Daoy (cell line): ENCODE data around the gene SMIM11. TPM values are rescaled to one million over a fixed set of nuclear protein-coding genes. Genes with fewer than 3 reads are reported as not detected.
"Not testable (repeated sequence)": the region's sequence is repeated elsewhere in the genome, so short reads cannot be mapped to it uniquely, and the experiment has no call there.

Experiments used
- DNase-seq: peaks from one replicate; pipeline ENCODE4 v3.0.0-alpha.2; 2015; ENCODE audit warnings: low read depth
- total RNA-seq: library from RNA; depleted of rRNA; stranded (reverse); fragments of >200 nt; shearing (Covaris generic); gene quantifications from 2 replicates; pipeline ENCODE4 v1.2.3, GENCODE V29; 2014; rRNA removed

SMIM11 gene
- total RNA-seq, 1 experiment from 2014 or later, result 3.9 TPM

DNA sequence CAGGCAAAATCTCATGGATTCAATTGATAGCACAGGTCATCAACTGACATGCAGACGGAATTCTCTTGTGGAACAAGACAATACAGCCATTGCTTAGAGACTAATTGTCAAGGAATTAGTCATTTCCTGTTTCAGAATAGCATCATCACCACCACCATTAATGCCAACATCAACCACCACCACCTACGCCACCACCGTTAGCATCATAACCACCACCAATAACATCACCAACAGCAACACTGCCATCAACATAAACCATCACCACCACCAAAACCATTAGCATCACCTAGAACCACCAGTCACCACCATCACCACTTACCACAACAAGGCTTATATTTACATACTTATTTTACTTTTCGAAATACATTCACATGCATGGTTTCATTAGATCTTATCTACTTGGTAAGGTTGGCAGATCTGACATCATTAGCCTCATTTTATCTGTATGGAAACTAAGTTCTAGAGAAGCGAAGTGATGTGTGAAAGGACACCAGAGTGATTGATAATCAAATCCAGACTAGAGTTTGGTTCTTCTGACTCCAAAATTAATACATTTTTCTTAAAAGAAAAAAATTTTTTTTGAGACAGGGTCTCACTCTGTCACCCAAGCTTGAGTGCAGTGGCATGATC lies 42.3 kb downstream of the SMIM11 start:
- DNase-seq, result not testable (repeated sequence)

DNA sequence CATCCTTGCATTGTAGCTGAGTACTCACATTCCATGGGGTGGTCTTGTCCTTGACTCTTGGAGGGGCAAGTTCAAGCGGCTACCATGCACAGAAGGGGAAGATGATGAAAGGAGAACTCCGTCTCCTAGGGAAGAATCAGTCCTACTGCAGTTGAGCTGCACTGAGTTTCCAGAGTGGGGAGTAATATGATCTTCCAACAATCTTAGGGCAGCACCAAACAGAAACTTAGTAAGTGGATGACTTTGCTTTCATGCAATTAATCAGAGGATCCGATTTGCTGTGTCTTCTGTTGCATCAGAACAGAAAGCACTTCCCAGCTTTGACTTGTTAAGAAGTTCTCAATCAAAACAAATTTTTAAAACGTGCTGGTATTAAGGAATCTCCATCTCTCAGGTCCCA lies 48.5 kb downstream of the SMIM11 start, which contains the start of gene SMIM34:
SMIM34 (minus strand) TSS at position 147 of the 400 bp plus-strand sequence; CDS start at position 35, 112 bp downstream.
- not testable (repeated sequence) for DNase-seq

- DNase-seq, result not testable (repeated sequence)
These were observed 52.0 kb downstream of the SMIM11 start for GRCh38 chr21:34427339-34427738.

GRCh38 chr21:34428441-34428840 lies 53.1 kb downstream of the SMIM11 start:
- DNase-seq, result not testable (repeated sequence)

- DNase-seq, result not testable (repeated sequence)
These were observed 54.4 kb downstream of the SMIM11 start for GRCh38 chr21:34429710-34430109.

Other genes starting within 250 kb of the SMIM11 start
- gene KCNE2, start 11.5 kb upstream of the SMIM11 start, total RNA-seq, result not detected in 2 replicates
- gene SMIM34, start 48.4 kb downstream of the SMIM11 start, total RNA-seq, result not detected in 2 replicates
- gene KCNE1, start 136.7 kb downstream of the SMIM11 start, total RNA-seq, result 0.06 TPM in 1 of 2 replicates, not detected in the other
- gene RCAN1, start 239.6 kb downstream of the SMIM11 start, total RNA-seq, result 66.9 and 71.9 TPM in 2 replicates